ENCODE data around the gene DAGLA. TPM values are rescaled to one million over a fixed set of nuclear protein-coding genes. Genes with fewer than 3 reads are reported as not detected.

Gene DAGLA
- total RNA-seq, 1 donor from 2014 or later, result 1.1 TPM

DNA sequence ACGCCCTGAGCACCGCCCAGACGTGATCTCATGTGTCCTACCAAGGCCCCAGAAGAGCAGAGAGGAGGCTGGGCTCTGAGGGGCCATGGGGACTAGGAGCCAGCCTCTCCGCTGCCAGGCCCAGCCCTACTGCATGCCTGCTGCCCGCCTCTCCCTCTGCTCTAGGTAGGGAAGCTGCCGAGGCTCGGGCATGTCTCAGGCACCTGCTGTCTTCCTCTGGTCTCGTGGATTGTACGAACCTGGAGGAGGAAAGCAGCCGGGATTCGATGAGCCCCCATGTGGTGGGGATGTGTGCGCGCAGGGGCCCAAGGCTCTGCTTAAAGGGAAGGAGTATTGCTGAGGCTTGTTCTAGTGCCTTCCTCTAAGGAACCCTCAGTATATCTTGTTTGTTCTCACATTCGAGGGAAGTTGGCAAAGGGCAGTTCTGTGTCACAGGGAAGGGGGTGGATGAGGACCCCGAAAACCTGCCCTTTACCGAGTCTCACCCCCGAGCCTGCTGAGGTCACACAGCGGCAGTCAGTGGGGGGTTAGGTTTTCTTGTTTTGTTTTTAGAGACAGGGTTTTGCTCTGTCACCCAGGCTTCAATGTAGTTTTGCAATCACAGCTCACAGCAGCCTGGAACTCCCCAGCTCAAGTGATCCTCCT is 21.2 kb downstream of the DAGLA start:
- Histone ChIP-seq H3K4me3 (no peak overlapping the region), H2AFZ (replicated peaks) (peak overlapping the region; percentile 40), H3F3A (ENCODE audit: low read depth) (no peaks in the 10 kb centered on the region), H3K9me3 (ENCODE audit: low read depth) (no peaks in the 10 kb centered on the region), H3K27me3 (no peaks in the 10 kb centered on the region), H3K79me2 (ENCODE audit: low read depth) (no peaks in the 10 kb centered on the region), H3K4me1 (peaks cover 7% of the 10 kb centered on the region), H3K4me2 (no peak overlapping the region), H3K9ac (no peak overlapping the region), H3K27ac (no peak overlapping the region), H4K20me1 (ENCODE audit: low read depth) (no peaks in the 10 kb centered on the region), H3K36me3 (no peaks in the 10 kb centered on the region)
- Mint-ChIP-seq H3K9me3 (no peaks in the 10 kb centered on the region), H3K4me1 (peaks cover 11% of the 10 kb centered on the region), H3K27ac (no peak overlapping the region), H3K27me3 (ENCODE audit: insufficient read depth, low read depth) (peaks cover 3% of the 10 kb centered on the region), H3K4me3 (no peak overlapping the region), H3K36me3 (no peaks in the 10 kb centered on the region)
- TF ChIP-seq EZH2phosphoT487 (IDR thresholded peaks at IDR 0.05), result no peak
- peak; percentile 56 for TF ChIP-seq CTCF (IDR thresholded peaks at IDR 0.05)
- DNase-seq (ENCODE audit: low spot score), result peak; percentile 72

DNA sequence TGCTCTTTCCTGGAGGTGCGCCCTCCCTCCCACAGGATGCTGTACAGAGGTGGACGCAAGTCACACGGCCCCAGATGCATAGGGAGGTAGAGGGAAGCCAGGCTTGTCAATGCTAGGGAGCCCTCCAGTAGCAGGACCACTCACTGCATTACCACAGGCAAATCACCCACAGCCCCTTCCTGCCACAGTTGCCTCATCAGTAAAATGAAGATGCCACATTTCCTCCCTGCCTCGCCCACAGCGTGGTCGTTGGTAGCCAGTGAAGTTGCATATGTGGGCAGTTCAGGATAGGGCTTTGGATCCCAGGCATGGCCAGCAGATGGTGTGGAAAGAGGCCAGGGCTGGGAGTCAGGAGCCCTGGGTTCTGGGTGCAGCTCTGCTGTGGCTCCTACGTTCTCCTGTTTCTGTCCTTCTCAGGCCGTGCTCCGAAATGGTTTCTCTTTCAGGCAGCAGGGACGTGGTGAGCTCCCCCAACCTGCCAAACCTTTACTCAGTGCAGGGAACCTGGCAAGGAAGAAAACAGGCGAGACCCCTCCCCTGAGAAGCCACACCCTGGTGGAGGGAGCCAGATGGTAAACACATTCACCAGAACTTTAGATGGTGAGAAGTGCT is 22.6 kb downstream of the DAGLA start:
- H3K9me3 Mint-ChIP-seq, result no peaks in the 10 kb centered on the region
- no peaks in the 10 kb centered on the region for H3F3A ChIP-seq (ENCODE audit: low read depth)
- no peaks in the 10 kb centered on the region for H3K36me3 Mint-ChIP-seq
- H4K20me1 ChIP-seq (ENCODE audit: low read depth), result no peaks in the 10 kb centered on the region
- peaks cover 7% of the 10 kb centered on the region for H3K4me1 ChIP-seq
- TF ChIP-seq CTCF (IDR thresholded peaks at IDR 0.05) (no peak), EZH2phosphoT487 (IDR thresholded peaks at IDR 0.05) (no peak), EZH2 (IDR thresholded peaks at IDR 0.05) (no peak)
- no peak overlapping the region for H3K9ac ChIP-seq
- H3K79me2 ChIP-seq (ENCODE audit: low read depth), result no peaks in the 10 kb centered on the region
- no peak for DNase-seq (ENCODE audit: low spot score)
- no peak overlapping the region for H3K4me2 ChIP-seq
- H3K27ac Mint-ChIP-seq, result no peak overlapping the region
- H3K27me3 Mint-ChIP-seq (ENCODE audit: insufficient read depth, low read depth), result peaks cover 3% of the 10 kb centered on the region
- H3K4me3 Mint-ChIP-seq, result no peak overlapping the region
- H3K36me3 ChIP-seq, result no peaks in the 10 kb centered on the region
- no peak overlapping the region for H2AFZ ChIP-seq (replicated peaks)
- H3K4me1 Mint-ChIP-seq, result peaks cover 8% of the 10 kb centered on the region
- no peaks in the 10 kb centered on the region for H3K27me3 ChIP-seq
- no peaks in the 10 kb centered on the region for H3K9me3 ChIP-seq (ENCODE audit: low read depth)
- no peak overlapping the region for H3K4me3 ChIP-seq
- no peak overlapping the region for H3K27ac ChIP-seq

- no peaks in the 10 kb centered on the region for H3K27me3 ChIP-seq
- H3K79me2 ChIP-seq (ENCODE audit: low read depth), result no peaks in the 10 kb centered on the region
- Mint-ChIP-seq H3K36me3 (no peaks in the 10 kb centered on the region), H3K27me3 (ENCODE audit: insufficient read depth, low read depth) (peaks cover 3% of the 10 kb centered on the region), H3K4me3 (no peak overlapping the region), H3K9me3 (no peaks in the 10 kb centered on the region), H3K4me1 (peaks cover 8% of the 10 kb centered on the region), H3K27ac (peak overlapping the region; percentile 83)
- no peak overlapping the region for H2AFZ ChIP-seq (replicated peaks)
- no peak overlapping the region for H3K4me3 ChIP-seq
- no peak overlapping the region for H3K9ac ChIP-seq
- H3F3A ChIP-seq (ENCODE audit: low read depth), result no peaks in the 10 kb centered on the region
- TF ChIP-seq EZH2phosphoT487 (IDR thresholded peaks at IDR 0.05) (no peak), CTCF (IDR thresholded peaks at IDR 0.05) (no peak), EZH2 (IDR thresholded peaks at IDR 0.05) (no peak)
- peaks cover 12% of the 10 kb centered on the region for H3K4me1 ChIP-seq
- H3K9me3 ChIP-seq (ENCODE audit: low read depth), result no peaks in the 10 kb centered on the region
- no peak overlapping the region for H3K27ac ChIP-seq
- DNase-seq (ENCODE audit: low spot score), result no peak
- H4K20me1 ChIP-seq (ENCODE audit: low read depth), result no peaks in the 10 kb centered on the region
- H3K4me2 ChIP-seq, result no peak overlapping the region
- H3K36me3 ChIP-seq, result no peaks in the 10 kb centered on the region
Measured at GRCh38 chr11:61704838-61705237, 24.6 kb downstream of the DAGLA start.

Measured in neural progenitor cell (in vitro differentiated cells).